ENCODE results near the gene AP1G1.
"Not testable (repeated sequence)": the region's sequence is repeated elsewhere in the genome, so short reads cannot be mapped to it uniquely, and the experiment has no call there.

The AP1G1 gene

GRCh38 chr16:71698491-71698890, 110.1 kb downstream of the AP1G1 start:
- no peak for DNase-seq

GRCh38 chr16:71693164-71693563, 115.5 kb downstream of the AP1G1 start:
- DNase-seq: no peak

- no peak for DNase-seq
These were observed 118.7 kb downstream of the AP1G1 start for GRCh38 chr16:71689901-71690300.

- no peak for DNase-seq
These were observed 120.8 kb downstream of the AP1G1 start for GRCh38 chr16:71687861-71688260.

- not testable (repeated sequence) for DNase-seq
These were observed 124.4 kb downstream of the AP1G1 start for GRCh38 chr16:71684280-71684679.

GRCh38 chr16:71681360-71681759, 127.3 kb downstream of the AP1G1 start:
- no peak for DNase-seq
